Lung (tissue), 12 donors: ENCODE results near the gene TIE1. TPM values are rescaled to one million over a fixed set of nuclear protein-coding genes. Genes with fewer than 3 reads are reported as not detected.

Experiments used
- ATAC-seq: fragments of 200-7000 bp; cut with Tn5 transposase; one replicate; pipeline ENCODE4 v1.9.1; 2020; ENCODE audit warnings: moderate number of reproducible peaks; ENCODE audit not compliant: insufficient read depth, low FRiP score
- DNase-seq, 3 donors: peaks; one replicate each; pipeline ENCODE4 v3.0.0-alpha.2; 2013 to 2017
- H3K27ac ChIP-seq, 2 donors: one replicate each; pipeline ENCODE4 v1.5.1; 2013; ENCODE audit warnings: mild to moderate bottlenecking in 2 of 2, moderate library complexity in 2 of 2, control low read depth in 1 of 2, inconsistent platforms in 1 of 2, low read depth in 1 of 2, low read length in 1 of 2
- H3K27me3 ChIP-seq, 3 donors: one replicate each; pipeline ENCODE4 v1.5.1; 2013; ENCODE audit warnings: low read length in 2 of 3; ENCODE audit not compliant: control insufficient read depth in 3 of 3, insufficient read depth in 3 of 3
- H3K36me3 ChIP-seq, 4 donors: one replicate each; pipeline ENCODE4 v1.5.1; 2013; ENCODE audit warnings: low read length in 4 of 4, mild to moderate bottlenecking in 1 of 4, moderate library complexity in 1 of 4; ENCODE audit not compliant: control insufficient read depth in 4 of 4, insufficient read depth in 4 of 4
- H3K4me1 ChIP-seq, 5 donors: one replicate each; pipeline ENCODE4 v1.5.1; 2013; ENCODE audit warnings: low read length in 5 of 5, mild to moderate bottlenecking in 2 of 5, moderate library complexity in 1 of 5; ENCODE audit not compliant: control insufficient read depth in 5 of 5, insufficient read depth in 5 of 5
- H3K4me3 ChIP-seq: one replicate; pipeline ENCODE4 v1.5.1; 2013; ENCODE audit warnings: mild to moderate bottlenecking, control low read depth, moderate library complexity
- H3K9ac ChIP-seq, 2 donors: one replicate each; pipeline ENCODE4 v1.5.1; 2013; ENCODE audit warnings: low read length in 2 of 2, control low read depth in 1 of 2; ENCODE audit not compliant: insufficient read depth in 1 of 2
- H3K9me3 ChIP-seq, 4 donors: one replicate each; pipeline ENCODE4 v1.5.1; 2013; ENCODE audit warnings: low read length in 3 of 4, mild to moderate bottlenecking in 1 of 4, moderate library complexity in 1 of 4; ENCODE audit not compliant: control insufficient read depth in 4 of 4, insufficient read depth in 3 of 4
- CTCF ChIP-seq: IDR thresholded peaks from 2 replicates; pipeline ENCODE4 v1.5.1; 2012; ENCODE audit warnings: mild to moderate bottlenecking; ENCODE audit errors: control extremely low read depth, extremely low read depth
- WGBS, 2 donors: extraction: QIAGEN DNeasy Blood & Tissue Kit; methylation state at CpG; one replicate each; pipeline ENCODE4 v1.1.7; 2013; 5-methylcytosine and 5-hydroxymethylcytosine counted together
- polyA plus RNA-seq, 2 donors: library from polyadenylated mRNA; stranded (reverse); fragments of 200-250 nt; gene quantifications; one replicate each; pipeline ENCODE4 v1.2.1, GENCODE V29; 2013
- total RNA-seq, 2 donors: library from RNA; depleted of rRNA in 1 of 2; stranded (reverse); fragments of >200 nt in 1 of 2; gene quantifications; one replicate each; pipeline ENCODE4 v1.2.1, GENCODE V29; 2014 to 2021
- donor health status: control.
- donor health status: control.
- donor health status: Bipolar disorder and iron deficiency.
- donor health status: healthy.
- donor health status: DM: yes; HTN: yes; CAD: no.

TIE1 gene
- total and polyA plus RNA-seq, 4 donors, result 20.5 to 133 (median 42.1) TPM

GRCh38 chr1:43286115-43286514 lies 14.7 kb upstream of the TIE1 start:
- Histone ChIP-seq H3K9me3 (no peaks in the 10 kb centered on the region), H3K9ac (peak overlapping the region in 1 of 2 donors; percentile 1), H3K4me1 (peaks cover 0 to 5% (median 0%) of the 10 kb centered on the region in 5 donors), H3K27ac (peak overlapping the region in 1 of 2 donors; percentile 52), H3K4me3 (no peak overlapping the region), H3K36me3 (no peaks in the 10 kb centered on the region), H3K27me3 (no peaks in the 10 kb centered on the region)
- DNase-seq (no peak), ATAC-seq (no peak)
- no peak for TF ChIP-seq CTCF
- 92 to 93% methylated on average over 11 of the region's 11 CpGs for WGBS, 2 donors

GRCh38 chr1:43286533-43286932 lies 14.2 kb upstream of the TIE1 start:
- no peak overlapping the region for H3K27ac ChIP-seq
- no peaks in the 10 kb centered on the region for H3K36me3 ChIP-seq
- no peak overlapping the region for H3K9ac ChIP-seq
- peaks cover 0 to 5% (median 0%) of the 10 kb centered on the region in 5 donors for H3K4me1 ChIP-seq
- 92 to 93% methylated on average over 5 of the region's 5 CpGs for WGBS, 2 donors
- no peak overlapping the region for H3K4me3 ChIP-seq
- no peak for TF ChIP-seq CTCF
- DNase-seq (no peak), ATAC-seq (no peak)
- no peaks in the 10 kb centered on the region for H3K9me3 ChIP-seq
- H3K27me3 ChIP-seq, result no peaks in the 10 kb centered on the region

- ATAC-seq, result no peak
- WGBS, 2 donors, result 90 to 93% methylated on average over 9 of the region's 9 CpGs
Measured at GRCh38 chr1:43288058-43288784, 12.6 kb upstream of the TIE1 start.

More at GRCh38 chr1:43288058-43288784, 12.6 kb upstream of the TIE1 start:
- Histone ChIP-seq H3K27ac (no peak overlapping the region), H3K27me3 (no peaks in the 10 kb centered on the region), H3K4me1 (peaks cover 0 to 5% (median 0%) of the 10 kb centered on the region in 5 donors), H3K9ac (no peak overlapping the region), H3K4me3 (no peak overlapping the region), H3K9me3 (no peaks in the 10 kb centered on the region), H3K36me3 (no peaks in the 10 kb centered on the region)
- DNase-seq, result no peak
- no peak for TF ChIP-seq CTCF
